Peyer's patch (tissue), 4 donors: Measurements from ENCODE around the gene IKBKE.

Source experiments
- POLR2A ChIP-seq, 2 donors: fragments of 450-650 bp; IDR thresholded peaks; one replicate each; pipeline ENCODE4 v1.5.1; 2017; ENCODE audit warnings: antibody characterized with exemption in 2 of 2, mild to moderate bottlenecking in 2 of 2, moderate library complexity in 2 of 2
- TF ChIP-seq, protein P1 (sequence below), 6 experiments: fragments of 450-650 bp in 4 of 6; fragments of 200-600 bp in 2 of 6; sonication (generic) in 1 of 6; IDR thresholded peaks; one replicate each; pipeline ENCODE4 v1.5.1; 2017 to 2019; ENCODE audit warnings: antibody characterized with exemption in 6 of 6, mild to moderate bottlenecking in 3 of 6, moderate library complexity in 1 of 6

DNA sequence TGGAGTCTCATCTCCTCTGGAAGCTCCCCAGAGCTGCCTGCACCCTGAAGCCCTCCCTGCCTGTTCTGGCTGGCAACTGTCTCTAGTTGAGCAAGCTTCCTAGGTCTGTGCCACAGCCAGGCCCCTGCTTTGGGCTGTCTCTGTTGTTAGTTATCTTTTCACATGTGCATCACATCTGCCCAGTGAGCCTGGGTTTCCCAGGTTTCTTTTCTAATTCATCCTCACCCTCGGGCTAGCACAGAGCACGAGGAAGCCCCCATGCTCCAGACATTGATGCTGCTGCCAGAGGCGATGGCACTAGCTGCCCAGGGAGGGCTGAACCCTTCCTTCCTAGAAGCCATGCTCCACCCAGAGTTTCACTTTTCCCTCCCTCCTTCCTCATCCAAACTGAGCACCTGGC lies 64.3 kb downstream of the IKBKE start:
- TF ChIP-seq, protein P1, sequence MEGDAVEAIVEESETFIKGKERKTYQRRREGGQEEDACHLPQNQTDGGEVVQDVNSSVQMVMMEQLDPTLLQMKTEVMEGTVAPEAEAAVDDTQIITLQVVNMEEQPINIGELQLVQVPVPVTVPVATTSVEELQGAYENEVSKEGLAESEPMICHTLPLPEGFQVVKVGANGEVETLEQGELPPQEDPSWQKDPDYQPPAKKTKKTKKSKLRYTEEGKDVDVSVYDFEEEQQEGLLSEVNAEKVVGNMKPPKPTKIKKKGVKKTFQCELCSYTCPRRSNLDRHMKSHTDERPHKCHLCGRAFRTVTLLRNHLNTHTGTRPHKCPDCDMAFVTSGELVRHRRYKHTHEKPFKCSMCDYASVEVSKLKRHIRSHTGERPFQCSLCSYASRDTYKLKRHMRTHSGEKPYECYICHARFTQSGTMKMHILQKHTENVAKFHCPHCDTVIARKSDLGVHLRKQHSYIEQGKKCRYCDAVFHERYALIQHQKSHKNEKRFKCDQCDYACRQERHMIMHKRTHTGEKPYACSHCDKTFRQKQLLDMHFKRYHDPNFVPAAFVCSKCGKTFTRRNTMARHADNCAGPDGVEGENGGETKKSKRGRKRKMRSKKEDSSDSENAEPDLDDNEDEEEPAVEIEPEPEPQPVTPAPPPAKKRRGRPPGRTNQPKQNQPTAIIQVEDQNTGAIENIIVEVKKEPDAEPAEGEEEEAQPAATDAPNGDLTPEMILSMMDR (IDR thresholded peaks at IDR 0.05), result no peak
- no peak for TF ChIP-seq POLR2A (IDR thresholded peaks at IDR 0.05)
